Sigmoid colon (tissue), 7 donors: Measurements from ENCODE around the gene GSAP. TPM values are rescaled to one million over a fixed set of nuclear protein-coding genes. Genes with fewer than 3 reads are reported as not detected.
"Not testable (repeated sequence)": the region's sequence is repeated elsewhere in the genome, so short reads cannot be mapped to it uniquely, and the experiment has no call there.

Experiments
- DNase-seq: peaks from one replicate; pipeline ENCODE4 v3.0.0-alpha.2; 2019
- H3K27ac ChIP-seq, 4 donors: fragments of 200-600 bp; sonication (generic); one replicate each; pipeline ENCODE4 v1.5.1; 2016 to 2019; ENCODE audit warnings: mild to moderate bottlenecking in 1 of 4
- H3K27me3 ChIP-seq, 3 donors: fragments of 200-600 bp; sonication (generic); one replicate each; pipeline ENCODE4 v1.5.1; 2019; ENCODE audit warnings: mild to moderate bottlenecking in 1 of 3
- H3K36me3 ChIP-seq, 4 donors: fragments of 200-600 bp; sonication (generic); one replicate each; pipeline ENCODE4 v1.5.1; 2016 to 2019
- H3K4me1 ChIP-seq, 4 donors: fragments of 200-600 bp; sonication (generic); one replicate each; pipeline ENCODE4 v1.5.1; 2017 to 2019
- H3K4me3 ChIP-seq, 4 donors: fragments of 200-600 bp; sonication (generic); one replicate each; pipeline ENCODE4 v1.5.1; 2017 to 2019; ENCODE audit warnings: mild to moderate bottlenecking in 2 of 4, moderate library complexity in 1 of 4
- H3K9me3 ChIP-seq, 4 donors: fragments of 200-600 bp in 3 of 4; sonication (generic) in 3 of 4; one replicate each; pipeline versions ENCODE4 v1.5.1 to v1.6.1; 2013 to 2019
- EP300 ChIP-seq, 4 donors: sonication (generic); formaldehyde crosslinking; IDR thresholded peaks; one replicate each; pipeline ENCODE4 v1.6.1; 2017; ENCODE audit warnings: antibody characterized with exemption in 4 of 4
- POLR2A ChIP-seq, 2 donors: fragments of 450-650 bp; IDR thresholded peaks; one replicate each; pipeline ENCODE4 v1.6.1; 2016; ENCODE audit warnings: antibody characterized with exemption in 2 of 2, mild to moderate bottlenecking in 2 of 2, moderate library complexity in 2 of 2
- POLR2AphosphoS5 ChIP-seq, 4 donors: sonication (generic); formaldehyde crosslinking; IDR thresholded peaks; one replicate each; pipeline ENCODE4 v1.6.1; 2017; ENCODE audit warnings: antibody characterized with exemption in 4 of 4
- WGBS, 2 donors: extraction: QIAGEN DNeasy Blood & Tissue Kit; methylation state at CpG; one replicate each; pipeline ENCODE4 v1.1.7; 2013; 5-methylcytosine and 5-hydroxymethylcytosine counted together
- intact Hi-C: fragments of 100-400 bp; cut with DNase I; formaldehyde crosslinking; loops from one replicate; pipeline ENCODE4 v1.15.1; 2023
- polyA plus RNA-seq, 3 donors: library from polyadenylated mRNA; stranded (reverse); fragments of 200-250 nt; gene quantifications; one replicate each; pipeline ENCODE4 v1.2.3, GENCODE V29; 2013
- total RNA-seq, 4 donors: library from RNA; depleted of rRNA; stranded (reverse); fragments of >200 nt; gene quantifications; one replicate each; pipeline ENCODE4 v1.1.0, GENCODE V29; 2016
- TF ChIP-seq, protein P1 (sequence below), 4 experiments: fragments of 450-650 bp in 3 of 4; fragments of 200-600 bp in 1 of 4; IDR thresholded peaks; one replicate each; pipeline ENCODE4 v1.5.1; 2016 to 2019; ENCODE audit warnings: antibody characterized with exemption in 4 of 4, mild to moderate bottlenecking in 3 of 4, moderate library complexity in 2 of 4
- donor health status: healthy with polysubstance abuse.
- donor health status: Bipolar disorder and iron deficiency.
- donor health status: healthy.

The GSAP gene
- total and polyA plus RNA-seq, 7 donors, result 3.6 to 30.2 (median 15.1) TPM

DNA sequence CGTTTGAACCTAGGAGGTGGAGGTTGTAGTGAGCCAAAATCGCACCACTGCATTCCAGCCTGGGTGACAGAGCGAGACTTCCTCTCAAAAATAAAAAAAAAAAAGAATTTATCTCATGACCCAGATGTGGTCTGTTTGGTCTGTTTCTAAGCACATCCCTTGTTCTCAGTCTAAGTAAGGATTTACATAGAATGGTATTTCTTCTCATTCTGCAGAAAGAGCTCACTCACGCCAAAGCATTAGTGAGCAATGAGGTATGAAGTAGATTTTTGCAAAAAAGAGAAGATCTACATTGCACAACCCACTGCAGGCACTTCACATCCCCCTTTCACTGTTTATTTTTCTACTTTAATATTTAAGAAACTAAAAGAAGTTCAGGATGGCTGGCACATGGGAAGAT, 140.0 kb downstream of the GSAP start:
- intact Hi-C loops, result no loop called here
- WGBS, 2 donors, result 67 to 82% methylated on average over 4 of the region's 4 CpGs
- Histone ChIP-seq H3K27me3 (no peaks in the 10 kb centered on the region), H3K36me3 (no peaks in the 10 kb centered on the region), H3K4me1 (peaks cover 0 to 15% (median 9%) of the 10 kb centered on the region in 4 donors), H3K27ac (peak overlapping the region in 1 of 4 donors; percentile 37), H3K9me3 (no peaks in the 10 kb centered on the region), H3K4me3 (no peak overlapping the region)
- DNase-seq, result no peak
- TF ChIP-seq POLR2A (IDR thresholded peaks at IDR 0.05) (no peak), EP300 (IDR thresholded peaks at IDR 0.05) (no peak), POLR2AphosphoS5 (IDR thresholded peaks at IDR 0.05) (no peak)
- TF ChIP-seq, protein P1, sequence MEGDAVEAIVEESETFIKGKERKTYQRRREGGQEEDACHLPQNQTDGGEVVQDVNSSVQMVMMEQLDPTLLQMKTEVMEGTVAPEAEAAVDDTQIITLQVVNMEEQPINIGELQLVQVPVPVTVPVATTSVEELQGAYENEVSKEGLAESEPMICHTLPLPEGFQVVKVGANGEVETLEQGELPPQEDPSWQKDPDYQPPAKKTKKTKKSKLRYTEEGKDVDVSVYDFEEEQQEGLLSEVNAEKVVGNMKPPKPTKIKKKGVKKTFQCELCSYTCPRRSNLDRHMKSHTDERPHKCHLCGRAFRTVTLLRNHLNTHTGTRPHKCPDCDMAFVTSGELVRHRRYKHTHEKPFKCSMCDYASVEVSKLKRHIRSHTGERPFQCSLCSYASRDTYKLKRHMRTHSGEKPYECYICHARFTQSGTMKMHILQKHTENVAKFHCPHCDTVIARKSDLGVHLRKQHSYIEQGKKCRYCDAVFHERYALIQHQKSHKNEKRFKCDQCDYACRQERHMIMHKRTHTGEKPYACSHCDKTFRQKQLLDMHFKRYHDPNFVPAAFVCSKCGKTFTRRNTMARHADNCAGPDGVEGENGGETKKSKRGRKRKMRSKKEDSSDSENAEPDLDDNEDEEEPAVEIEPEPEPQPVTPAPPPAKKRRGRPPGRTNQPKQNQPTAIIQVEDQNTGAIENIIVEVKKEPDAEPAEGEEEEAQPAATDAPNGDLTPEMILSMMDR (IDR thresholded peaks at IDR 0.05), result no peak

DNA sequence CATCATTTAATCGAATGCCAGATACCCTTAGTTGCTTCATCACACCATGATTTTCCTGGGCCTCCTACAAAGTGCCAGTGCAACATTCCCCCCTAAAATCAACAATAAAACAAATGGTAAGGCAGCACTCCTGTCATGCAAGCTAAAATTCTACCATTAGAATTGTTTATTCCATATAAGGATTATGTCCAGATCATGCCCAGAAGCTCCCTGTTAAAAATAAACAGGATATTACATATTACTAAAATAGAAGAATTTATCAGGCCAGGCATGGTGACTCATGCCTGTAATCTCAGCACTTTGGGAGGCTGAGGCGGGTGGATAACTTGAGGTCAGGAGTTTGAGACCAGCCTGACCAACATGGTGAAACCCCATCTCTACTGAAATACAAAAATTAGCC, 140.5 kb downstream of the GSAP start:
- Histone ChIP-seq H3K4me1 (peaks cover 0 to 10% (median 5%) of the 10 kb centered on the region in 4 donors), H3K27ac (peak overlapping the region in 1 of 4 donors; percentile 37)
- DNase-seq, H3K36me3 ChIP-seq, intact Hi-C loops, H3K9me3 ChIP-seq, H3K27me3 ChIP-seq, H3K4me3 ChIP-seq: not testable (repeated sequence)
- WGBS, 2 donors, result 84 to 90% methylated on average over 2 of the region's 2 CpGs

DNA sequence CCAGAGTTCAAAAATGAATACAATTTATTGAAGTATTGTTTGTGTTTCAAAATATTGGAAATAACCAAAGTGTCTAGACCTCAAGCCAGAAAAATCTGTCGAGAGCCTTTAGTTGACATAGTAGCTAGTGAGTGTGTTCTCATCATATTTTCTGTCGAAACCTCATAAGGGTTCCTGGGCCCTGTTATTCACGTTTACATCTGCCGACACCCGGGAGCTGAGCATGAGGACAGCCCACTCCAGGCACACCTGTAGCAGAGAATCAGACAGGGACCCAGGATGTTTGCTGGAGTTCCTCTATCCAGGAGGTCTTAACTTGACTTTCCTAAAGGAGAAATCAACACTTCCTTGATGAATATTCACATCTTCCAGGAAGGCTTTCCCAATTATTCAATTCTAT, 144.4 kb downstream of the GSAP start:
- no peaks in the 10 kb centered on the region for H3K9me3 ChIP-seq
- H3K36me3 ChIP-seq, result no peaks in the 10 kb centered on the region
- no peaks in the 10 kb centered on the region for H3K27me3 ChIP-seq
- no peak for DNase-seq
- no peak overlapping the region for H3K27ac ChIP-seq
- TF ChIP-seq, protein P1 (IDR thresholded peaks at IDR 0.05), result no peak
- TF ChIP-seq POLR2AphosphoS5 (IDR thresholded peaks at IDR 0.05) (no peak), EP300 (IDR thresholded peaks at IDR 0.05) (no peak), POLR2A (IDR thresholded peaks at IDR 0.05) (no peak)
- WGBS, 2 donors, result 95 to 96% methylated on average over 5 of the region's 5 CpGs
- H3K4me3 ChIP-seq, result no peak overlapping the region
- H3K4me1 ChIP-seq, result peaks cover 0 to 15% (median 11%) of the 10 kb centered on the region in 4 donors
- intact Hi-C loops, result no loop called here

DNA sequence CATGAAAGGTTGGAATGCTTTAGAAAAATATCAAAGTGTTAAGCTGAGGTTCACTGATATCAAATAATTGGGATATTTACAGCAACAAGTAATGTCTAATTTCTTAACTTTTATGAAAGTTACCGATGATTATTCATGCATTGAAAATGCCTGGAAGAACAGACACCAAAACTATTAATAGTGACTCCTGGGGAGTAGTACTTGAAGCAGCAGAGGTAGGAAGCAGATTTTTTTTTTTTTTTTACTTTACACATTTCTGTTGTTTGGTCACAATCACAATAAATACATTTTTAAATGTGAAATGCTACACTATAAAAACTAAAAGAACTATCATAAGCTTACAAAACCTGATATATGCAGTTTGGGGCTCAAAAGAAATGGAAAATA, 146.1 kb downstream of the GSAP start:
- TF ChIP-seq EP300 (IDR thresholded peaks at IDR 0.05) (no peak), POLR2AphosphoS5 (IDR thresholded peaks at IDR 0.05) (no peak), POLR2A (IDR thresholded peaks at IDR 0.05) (no peak)
- TF ChIP-seq, protein P1 (IDR thresholded peaks at IDR 0.05), result no peak
- H3K27ac ChIP-seq, result peak overlapping the region in 3 of 4 donors; percentile 19 to 54 (median 33)

DNA sequence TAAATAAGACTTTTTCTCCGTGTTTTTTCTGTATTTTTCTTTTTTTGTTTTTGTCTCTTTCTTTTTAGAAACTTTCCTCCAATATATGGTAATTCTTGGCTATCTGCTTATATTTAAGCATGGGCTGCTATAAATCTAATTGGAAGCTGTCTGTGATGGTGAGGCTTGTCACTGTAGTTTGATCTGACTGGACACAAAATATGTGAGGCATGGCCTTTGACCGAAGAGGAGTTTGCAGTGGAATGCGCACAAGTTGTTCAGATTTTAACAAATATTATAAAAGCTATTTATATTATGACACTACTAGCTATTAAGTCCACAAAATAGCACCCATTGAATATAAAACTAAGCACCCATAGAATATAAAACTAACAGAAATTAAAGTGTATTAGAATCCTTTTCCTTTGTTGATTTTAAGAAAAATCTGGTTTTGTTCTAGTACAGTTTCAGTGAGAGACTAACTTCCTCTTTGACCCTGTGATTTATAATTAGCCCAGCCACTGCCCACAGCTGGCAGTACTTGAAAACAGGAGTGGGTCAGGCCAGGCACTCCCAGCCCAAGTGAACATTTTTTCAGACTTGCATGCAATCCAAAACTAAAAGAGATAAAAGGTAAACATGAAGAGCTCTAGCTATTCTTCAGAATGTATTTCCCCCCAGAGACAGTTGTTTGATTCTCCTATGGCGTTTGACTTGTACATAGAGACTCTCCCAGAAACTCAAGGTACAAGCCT, 146.6 kb downstream of the GSAP start:
- intact Hi-C loops, result no loop called here
- 79 to 87% methylated on average over 4 of the region's 4 CpGs for WGBS, 2 donors
- TF ChIP-seq EP300 (IDR thresholded peaks at IDR 0.05) (no peak), POLR2A (IDR thresholded peaks at IDR 0.05) (no peak), POLR2AphosphoS5 (IDR thresholded peaks at IDR 0.05) (no peak)
- TF ChIP-seq, protein P1 (IDR thresholded peaks at IDR 0.05), result no peak
- no peak for DNase-seq
- Histone ChIP-seq H3K36me3 (peaks cover 0 to 3% (median 0%) of the 10 kb centered on the region in 4 donors), H3K27ac (peak overlapping the region in 3 of 4 donors; percentile 19 to 54 (median 33)), H3K9me3 (no peaks in the 10 kb centered on the region), H3K27me3 (no peaks in the 10 kb centered on the region), H3K4me1 (peaks cover 0 to 15% (median 8%) of the 10 kb centered on the region in 4 donors), H3K4me3 (no peak overlapping the region)

More for the DNA sequence above, 146.1 kb downstream of the GSAP start:
- Histone ChIP-seq H3K9me3 (no peaks in the 10 kb centered on the region), H3K4me1 (peaks cover 0 to 15% (median 8%) of the 10 kb centered on the region in 4 donors), H3K4me3 (no peak overlapping the region), H3K36me3 (peaks cover 0 to under 1% (median 0%) of the 10 kb centered on the region in 4 donors), H3K27me3 (no peaks in the 10 kb centered on the region)
- intact Hi-C loops, result no loop called here
- WGBS, 2 donors, result 88 to 98% methylated on average over 1 of the region's 1 CpG
- DNase-seq, result no peak
